DMS 273 treated with DMSO at 0.1 percent for 48 hours (cell line): ENCODE measurements around the gene OXCT1.

ENCODE experiments used
- DNase-seq: peaks from one replicate; lab custom pipeline; 2025; lab: John Stamatoyannopoulos, UW

Gene OXCT1

GRCh38 chr5:41869724-41870626 is at the start of gene OXCT1:
Gene OXCT1, minus strand, starts transcription at chr5:41870425. Its CDS starts 67 bp downstream, at chr5:41870358.
- DNase-seq: peak; percentile 46

DNA sequence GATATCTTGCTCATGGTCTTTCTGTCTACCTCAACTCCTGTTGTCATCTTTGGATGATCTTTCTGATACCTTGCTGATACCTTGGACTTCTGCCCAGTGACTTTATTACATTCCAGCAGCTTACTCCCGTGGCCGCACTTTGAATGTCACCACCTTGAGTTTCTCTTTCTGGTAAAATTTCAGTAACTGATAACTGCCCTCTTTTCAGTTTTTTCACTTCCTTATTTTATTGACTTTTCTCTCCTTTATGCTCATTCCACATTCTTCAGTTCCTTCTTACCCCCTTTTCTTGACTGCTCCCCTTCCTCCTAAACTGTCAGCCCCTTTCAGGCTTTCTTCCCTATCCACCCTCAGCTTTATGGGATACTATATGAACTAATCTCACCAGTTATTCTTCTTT is 47.9 kb upstream of the OXCT1 start:
- DNase-seq: no peak

DNA sequence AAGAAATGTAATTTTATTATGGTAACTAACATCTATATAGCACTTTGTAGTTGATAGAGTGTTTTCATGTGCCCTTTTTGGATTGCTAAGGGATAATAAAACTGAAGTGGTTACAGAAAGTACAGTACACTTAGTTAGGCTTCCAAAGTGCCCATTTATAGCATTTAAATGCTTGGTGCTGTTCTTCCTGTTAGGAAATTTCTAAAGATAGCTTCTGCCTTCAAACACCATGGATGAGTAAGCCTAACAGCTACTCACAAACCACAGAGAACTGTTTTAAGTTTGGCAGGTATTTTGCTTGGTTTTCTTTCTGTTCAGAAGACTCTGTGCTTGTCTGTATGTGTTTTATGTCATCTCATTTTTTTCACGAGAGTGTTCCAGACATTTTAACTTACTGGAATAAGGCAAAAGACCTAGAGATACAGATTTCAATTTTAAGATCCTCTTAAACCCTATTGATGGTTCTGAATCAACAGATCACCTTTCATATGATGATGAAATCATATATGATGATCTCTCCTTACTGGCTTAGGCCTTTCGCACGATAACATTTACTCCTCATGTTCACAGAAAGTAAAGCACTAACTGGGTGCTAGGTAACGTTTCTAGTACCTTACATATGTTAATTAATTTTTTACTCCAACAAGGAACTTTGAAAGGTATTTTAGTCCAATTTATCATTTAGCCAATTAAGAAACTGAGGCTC is 38.3 kb upstream of the OXCT1 start:
- no peak for DNase-seq

DNA sequence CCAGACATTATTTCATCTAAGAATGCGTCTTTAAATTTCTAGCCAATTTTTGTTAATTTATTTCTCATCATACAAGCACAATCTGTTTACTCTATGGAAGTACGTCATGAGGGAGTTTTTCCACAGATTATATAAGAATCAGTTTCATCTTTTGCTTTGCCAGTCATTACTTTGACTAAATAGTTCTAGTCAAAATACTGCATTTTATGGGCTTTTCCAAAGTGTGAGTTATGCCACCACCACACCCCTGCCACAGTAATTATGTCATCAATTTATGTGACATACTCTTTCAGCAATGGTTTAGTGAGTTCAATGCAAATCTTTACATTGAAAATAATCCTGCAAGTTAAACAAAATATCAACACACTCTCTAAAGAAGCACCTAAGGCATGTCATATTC is 35.9 kb upstream of the OXCT1 start:
- DNase-seq: no peak

GRCh38 chr5:41903892-41904799 is 33.9 kb upstream of the OXCT1 start, which contains the start of gene RIMOC1:
Gene RIMOC1, plus strand, starts transcription at chr5:41904344. Its CDS starts 24 bp downstream, at chr5:41904368.
- DNase-seq: peak; percentile 99

DNA sequence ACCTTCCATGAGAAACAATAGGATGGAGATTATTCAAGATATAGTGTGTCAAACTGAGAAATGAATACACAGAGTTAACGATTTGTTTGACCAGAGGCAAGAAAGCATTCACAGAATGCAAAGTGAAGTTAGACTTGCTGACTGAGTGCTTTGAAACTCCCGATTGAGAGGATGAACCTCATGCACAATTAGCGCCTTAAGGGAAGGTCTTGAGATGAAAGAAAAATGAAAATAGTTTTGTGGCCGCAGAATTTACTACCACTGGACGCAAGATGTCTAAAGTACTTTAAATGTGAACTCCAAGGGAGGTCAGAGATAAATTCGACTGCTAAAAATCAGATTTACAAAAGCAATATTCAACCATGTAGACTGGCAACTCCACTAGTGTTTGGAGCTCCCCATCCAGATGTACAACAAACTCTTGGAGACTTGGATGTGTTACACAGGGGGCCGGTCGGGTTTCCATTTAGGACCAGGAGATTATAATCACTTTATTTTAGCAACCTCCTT is 33.2 kb upstream of the OXCT1 start:
- DNase-seq: no peak

GRCh38 chr5:41896230-41896629 is 26.0 kb upstream of the OXCT1 start:
- DNase-seq: no peak

- no peak for DNase-seq
Observed at GRCh38 chr5:41893074-41893851, 23.0 kb upstream of the OXCT1 start.

DNA sequence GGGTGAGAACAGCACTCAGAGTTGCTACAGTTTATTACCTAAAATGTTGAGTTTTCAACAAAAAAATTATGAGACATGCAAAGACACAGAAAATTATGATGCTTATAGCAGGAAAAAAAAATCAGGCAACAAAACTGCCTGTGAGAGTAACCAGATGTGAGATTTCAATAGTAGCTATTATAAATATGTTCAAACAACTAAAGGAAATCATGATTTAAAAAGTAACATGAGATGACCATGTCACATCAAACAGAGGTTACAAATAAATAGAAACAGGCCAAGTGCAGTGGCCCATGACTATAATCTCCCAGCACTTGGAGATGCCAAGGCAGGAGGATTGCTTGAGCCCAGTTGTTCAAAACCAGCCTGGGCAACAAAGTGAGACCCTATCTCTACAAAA is 21.8 kb upstream of the OXCT1 start:
- DNase-seq: no peak

DNA sequence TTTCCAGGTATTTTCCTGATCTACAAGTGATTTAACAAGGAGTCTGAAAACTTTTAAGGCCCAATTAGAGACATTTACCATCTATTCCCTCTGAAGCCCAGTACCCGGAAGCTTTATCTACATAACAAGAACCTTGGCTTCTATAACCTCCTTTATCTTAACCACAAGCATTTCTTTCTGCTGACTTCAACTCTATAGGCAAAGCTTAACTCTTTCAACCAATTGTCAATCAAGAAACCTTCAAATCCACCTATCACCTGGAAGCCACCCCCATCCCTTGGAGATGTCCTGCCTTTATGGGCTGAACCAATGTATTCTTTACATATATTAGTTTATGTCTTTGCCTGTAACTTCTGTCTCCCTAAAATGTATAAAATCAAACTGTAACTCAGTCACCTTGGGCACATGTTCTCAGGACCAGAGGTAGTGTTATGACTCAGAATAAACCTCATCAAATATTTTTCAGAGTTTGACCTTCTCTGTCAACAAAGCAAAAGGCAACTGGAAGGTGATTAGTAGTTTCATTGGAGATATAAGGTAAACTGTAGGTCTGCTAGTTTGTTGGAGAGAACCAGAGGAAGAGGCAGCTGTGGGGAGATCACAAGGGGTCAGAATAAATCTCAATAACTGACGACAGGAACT is 21.0 kb upstream of the OXCT1 start:
- no peak for DNase-seq

GRCh38 chr5:41885286-41885685 is 15.1 kb upstream of the OXCT1 start:
- DNase-seq: no peak

DNA sequence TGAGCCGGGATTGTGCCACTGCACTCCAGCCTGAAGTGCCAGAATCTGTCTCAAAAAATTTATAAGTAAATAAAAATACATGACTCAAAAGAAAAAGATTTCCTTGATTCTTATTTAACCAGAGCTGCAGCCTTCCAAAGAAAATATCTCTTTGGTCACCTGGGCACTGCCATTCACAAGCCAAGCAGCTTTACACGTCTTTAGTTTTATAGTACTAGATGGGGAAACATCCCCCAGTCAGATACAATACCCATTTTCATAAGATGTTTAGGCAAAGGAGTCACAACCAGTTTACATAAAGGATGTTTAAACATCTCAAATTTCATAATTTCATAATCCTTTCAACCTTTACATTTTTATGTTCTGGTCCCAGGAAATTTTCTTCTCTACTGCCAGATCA is 13.7 kb upstream of the OXCT1 start:
- DNase-seq: no peak

- no peak for DNase-seq
Observed at GRCh38 chr5:41883243-41883642, 13.0 kb upstream of the OXCT1 start.

- no peak for DNase-seq
Observed at GRCh38 chr5:41882765-41883164, 12.5 kb upstream of the OXCT1 start.

- DNase-seq: no peak
Observed at GRCh38 chr5:41878643-41879478, 8.6 kb upstream of the OXCT1 start.

GRCh38 chr5:41878173-41878572 is 7.9 kb upstream of the OXCT1 start:
- DNase-seq: no peak

DNA sequence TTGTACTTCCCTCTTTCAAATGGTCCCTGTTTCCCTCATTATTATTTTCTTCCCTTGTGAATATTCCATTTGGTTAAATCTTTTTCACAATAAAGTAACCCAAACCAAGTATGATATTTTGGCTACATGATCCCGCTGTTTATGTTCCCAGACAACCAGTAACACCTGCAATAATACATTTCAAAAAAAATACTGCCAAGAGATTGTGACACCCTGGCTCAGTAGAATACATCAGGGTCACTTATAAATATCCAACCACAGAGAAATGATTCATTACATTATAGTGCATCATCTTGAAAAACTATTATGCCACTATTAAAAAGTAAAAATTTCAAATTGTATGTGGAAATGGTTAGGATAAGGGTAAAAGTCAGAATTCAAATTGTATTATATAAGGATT is 7.2 kb upstream of the OXCT1 start:
- no peak for DNase-seq

GRCh38 chr5:41876678-41877077 is 6.5 kb upstream of the OXCT1 start:
- no peak for DNase-seq

DNA sequence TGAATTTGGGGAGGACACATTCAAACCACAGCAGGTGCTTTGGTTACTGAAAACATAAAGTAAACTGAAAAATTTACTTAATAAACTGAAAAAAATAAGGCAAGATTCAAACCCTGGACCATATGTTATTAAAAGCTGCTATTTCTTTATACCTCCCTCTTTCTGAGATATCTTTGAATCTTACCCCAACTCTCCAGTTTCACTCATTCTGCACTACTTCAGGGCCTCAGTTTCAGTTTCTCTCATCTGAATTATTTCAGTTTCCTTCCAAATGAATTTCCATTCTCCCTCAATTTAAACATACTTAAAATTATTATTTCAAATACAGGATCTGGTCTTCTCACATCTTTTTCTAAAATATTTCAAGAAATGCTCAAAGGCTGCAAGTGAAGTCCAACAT is 4.9 kb upstream of the OXCT1 start:
- no peak for DNase-seq
